Epithelial cell of esophagus (primary cell): ENCODE data around the gene C22orf39.

Experiments
- DNase-seq: peaks from one replicate; pipeline ENCODE4 v3.0.0; 2010; ENCODE audit warnings: low read depth
- H3K4me3 ChIP-seq: 2 replicates; pipeline ENCODE4 v1.5.1; 2011; ENCODE audit warnings: mild to moderate bottlenecking, low read length, control low read depth
- TF ChIP-seq, protein P1 (sequence below): IDR thresholded peaks from 2 replicates; pipeline ENCODE4 v1.5.1; 2011; ENCODE audit warnings: low read depth, mild to moderate bottlenecking, low read length, control low read depth, inconsistent platforms; ENCODE audit not compliant: insufficient read depth; ENCODE audit errors: missing control alignments

The C22orf39 gene

GRCh38 chr22:19393704-19394103, 53.8 kb downstream of the C22orf39 start:
- TF ChIP-seq, protein P1, sequence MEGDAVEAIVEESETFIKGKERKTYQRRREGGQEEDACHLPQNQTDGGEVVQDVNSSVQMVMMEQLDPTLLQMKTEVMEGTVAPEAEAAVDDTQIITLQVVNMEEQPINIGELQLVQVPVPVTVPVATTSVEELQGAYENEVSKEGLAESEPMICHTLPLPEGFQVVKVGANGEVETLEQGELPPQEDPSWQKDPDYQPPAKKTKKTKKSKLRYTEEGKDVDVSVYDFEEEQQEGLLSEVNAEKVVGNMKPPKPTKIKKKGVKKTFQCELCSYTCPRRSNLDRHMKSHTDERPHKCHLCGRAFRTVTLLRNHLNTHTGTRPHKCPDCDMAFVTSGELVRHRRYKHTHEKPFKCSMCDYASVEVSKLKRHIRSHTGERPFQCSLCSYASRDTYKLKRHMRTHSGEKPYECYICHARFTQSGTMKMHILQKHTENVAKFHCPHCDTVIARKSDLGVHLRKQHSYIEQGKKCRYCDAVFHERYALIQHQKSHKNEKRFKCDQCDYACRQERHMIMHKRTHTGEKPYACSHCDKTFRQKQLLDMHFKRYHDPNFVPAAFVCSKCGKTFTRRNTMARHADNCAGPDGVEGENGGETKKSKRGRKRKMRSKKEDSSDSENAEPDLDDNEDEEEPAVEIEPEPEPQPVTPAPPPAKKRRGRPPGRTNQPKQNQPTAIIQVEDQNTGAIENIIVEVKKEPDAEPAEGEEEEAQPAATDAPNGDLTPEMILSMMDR: no peak

More at GRCh38 chr22:19393704-19394103, 53.8 kb downstream of the C22orf39 start:
- no peak overlapping the region for H3K4me3 ChIP-seq
- no peak for DNase-seq
